Caco-2 (cell line): ENCODE results near the gene CEACAM21. TPM values are rescaled to one million over a fixed set of nuclear protein-coding genes. Genes with fewer than 3 reads are reported as not detected.

Source experiments
- BruUV-seq: library from RNA; stranded (reverse); fragments of 400-500 nt; replicated peaks from 2 replicates; lab custom pipeline; 2021; lab: Mats Ljungman, UMichigan
- CTCF ChIA-PET: fragments of 300-600 bp; sonication (Branson Sonifier 250); formaldehyde crosslinking; loops from one replicate; lab custom pipeline; 2022; ENCODE audit warnings: antibody characterized with exemption; lab: Charles Lee
- POLR2A ChIA-PET: fragments of 300-600 bp; sonication (Branson Sonifier 250); formaldehyde crosslinking; loops from one replicate; lab custom pipeline; 2022; ENCODE audit warnings: antibody characterized with exemption; lab: Charles Lee
- DNase-seq, 2 experiments: peaks; one replicate each; pipeline versions ENCODE4 v3.0.0 to v3.0.0-alpha.2; 2020 to 2022
- H3K27me3 ChIP-seq: replicated peaks from 2 replicates; pipeline ENCODE4 v1.6.0; 2011; ENCODE audit warnings: low read length; ENCODE audit not compliant: control insufficient read depth, insufficient read depth
- H3K36me3 ChIP-seq: 2 replicates; pipeline ENCODE4 v1.5.1; 2011; ENCODE audit warnings: low read length; ENCODE audit not compliant: control insufficient read depth, insufficient read depth
- H3K4me1 ChIP-seq: fragments of 250-450 bp; sonication (Bioruptor Pico); 2 replicates; pipeline ENCODE4 v1.5.1; 2020; ENCODE audit warnings: mild to moderate bottlenecking
- H3K4me3 ChIP-seq: 2 replicates; pipeline ENCODE4 v1.5.1; 2011; ENCODE audit warnings: low read depth, mild to moderate bottlenecking, control low read depth, low read length
- H3K9me3 ChIP-seq: fragments of 250-450 bp; sonication (Bioruptor Pico); 2 replicates; pipeline ENCODE4 v1.5.1; 2020; ENCODE audit warnings: mild to moderate bottlenecking, moderate library complexity
- H3K27ac Mint-ChIP-seq: one replicate; pipeline ENCODE4 v1.8.0; 2022; ENCODE audit warnings: mixed read lengths; ENCODE audit not compliant: unreplicated experiment
- H3K27me3 Mint-ChIP-seq: one replicate; pipeline ENCODE4 v1.8.0; 2022; ENCODE audit warnings: mixed read lengths; ENCODE audit not compliant: insufficient read depth, unreplicated experiment
- H3K36me3 Mint-ChIP-seq: one replicate; pipeline ENCODE4 v1.8.0; 2022; ENCODE audit warnings: mild to moderate bottlenecking, mixed read lengths; ENCODE audit not compliant: insufficient read depth, unreplicated experiment
- H3K4me1 Mint-ChIP-seq: one replicate; pipeline ENCODE4 v1.8.0; 2022; ENCODE audit warnings: low read depth, mixed read lengths; ENCODE audit not compliant: unreplicated experiment
- H3K4me3 Mint-ChIP-seq: one replicate; pipeline ENCODE4 v1.8.0; 2022; ENCODE audit warnings: mild to moderate bottlenecking, moderate library complexity, mixed read lengths; ENCODE audit not compliant: unreplicated experiment
- H3K9me3 Mint-ChIP-seq: one replicate; pipeline ENCODE4 v1.8.0; 2022; ENCODE audit warnings: mixed read lengths; ENCODE audit not compliant: unreplicated experiment
- intact Hi-C: fragments of 100-400 bp; cut with micrococcal nuclease; formaldehyde crosslinking; loops from one replicate; pipeline ENCODE4 v1.10.0; 2022; ENCODE audit not compliant: unreplicated experiment
- total RNA-seq: library from RNA; stranded (reverse); gene quantifications from 2 replicates; pipeline ENCODE4 v1.2.3, GENCODE V29; 2022
- TF ChIP-seq, protein P1 (sequence below), 2 experiments: fragments of 200-600 bp in 1 of 2; IDR thresholded peaks; 1 replicate in 1 of 2; 2 replicates in 1 of 2; pipeline versions ENCODE4 v1.5.1 to v1.8.0; 2011 to 2022; ENCODE audit warnings: antibody characterized with exemption in 1 of 2, control low read depth in 1 of 2, inconsistent platforms in 1 of 2, low read depth in 1 of 2, low read length in 1 of 2, mild to moderate bottlenecking in 1 of 2, moderate library complexity in 1 of 2; ENCODE audit not compliant: insufficient read depth in 1 of 2, severe bottlenecking in 1 of 2, unreplicated experiment in 1 of 2

Gene CEACAM21
- total RNA-seq, 1 experiment from 2014 or later, result not detected

DNA sequence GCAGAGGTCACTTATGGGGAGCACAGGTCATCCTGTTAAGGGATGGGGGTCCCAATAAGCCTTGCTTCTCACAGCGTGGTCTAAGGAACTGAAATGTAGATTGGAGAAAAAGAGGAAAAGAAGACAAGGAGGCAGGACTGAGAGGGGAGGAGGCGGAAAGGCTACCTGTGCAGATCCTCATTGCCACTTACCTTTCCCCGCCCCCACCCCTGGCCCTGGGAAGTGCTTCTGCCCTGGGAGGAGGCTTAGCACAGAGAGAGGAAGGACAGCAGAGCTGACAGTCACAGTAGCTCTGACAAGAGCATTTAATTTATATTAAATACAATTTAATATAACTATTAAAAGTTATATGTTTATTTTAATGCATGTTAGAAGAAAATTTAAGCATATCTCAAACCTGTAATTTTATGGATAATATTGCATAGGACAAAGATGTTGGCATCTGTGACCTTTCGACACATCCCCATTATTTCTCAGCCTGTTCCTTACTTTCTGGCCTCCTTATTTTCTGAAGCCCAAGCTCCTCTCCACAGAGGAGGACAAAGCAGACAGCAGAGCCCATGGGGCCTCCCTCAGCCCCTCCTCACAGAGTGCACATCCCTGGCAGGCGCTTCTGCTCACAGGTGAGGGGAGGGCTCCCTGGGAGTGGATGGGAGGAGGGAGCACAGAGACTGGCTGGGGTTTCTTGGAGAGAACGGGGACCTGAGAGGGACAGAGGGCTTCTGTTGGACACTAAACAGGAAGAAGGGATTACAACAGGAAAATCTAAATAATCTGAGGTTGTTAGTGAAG, 23.4 kb downstream of the CEACAM21 start:
- H3K27me3 ChIP-seq, result no peaks in the 10 kb centered on the region
- TF ChIP-seq, protein P1, sequence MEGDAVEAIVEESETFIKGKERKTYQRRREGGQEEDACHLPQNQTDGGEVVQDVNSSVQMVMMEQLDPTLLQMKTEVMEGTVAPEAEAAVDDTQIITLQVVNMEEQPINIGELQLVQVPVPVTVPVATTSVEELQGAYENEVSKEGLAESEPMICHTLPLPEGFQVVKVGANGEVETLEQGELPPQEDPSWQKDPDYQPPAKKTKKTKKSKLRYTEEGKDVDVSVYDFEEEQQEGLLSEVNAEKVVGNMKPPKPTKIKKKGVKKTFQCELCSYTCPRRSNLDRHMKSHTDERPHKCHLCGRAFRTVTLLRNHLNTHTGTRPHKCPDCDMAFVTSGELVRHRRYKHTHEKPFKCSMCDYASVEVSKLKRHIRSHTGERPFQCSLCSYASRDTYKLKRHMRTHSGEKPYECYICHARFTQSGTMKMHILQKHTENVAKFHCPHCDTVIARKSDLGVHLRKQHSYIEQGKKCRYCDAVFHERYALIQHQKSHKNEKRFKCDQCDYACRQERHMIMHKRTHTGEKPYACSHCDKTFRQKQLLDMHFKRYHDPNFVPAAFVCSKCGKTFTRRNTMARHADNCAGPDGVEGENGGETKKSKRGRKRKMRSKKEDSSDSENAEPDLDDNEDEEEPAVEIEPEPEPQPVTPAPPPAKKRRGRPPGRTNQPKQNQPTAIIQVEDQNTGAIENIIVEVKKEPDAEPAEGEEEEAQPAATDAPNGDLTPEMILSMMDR (IDR thresholded peaks at IDR 0.05; ENCODE audit: insufficient read depth in 1 of 2, low read depth in 1 of 2, low read length in 1 of 2, severe bottlenecking in 1 of 2, unreplicated experiment in 1 of 2), result no peak
- intact Hi-C loops, result no loop called here
- POLR2A ChIA-PET, result no interaction called here
- CTCF ChIA-PET, result no interaction called here
- no peak for DNase-seq
- Mint-ChIP-seq H3K9me3 (no peaks in the 10 kb centered on the region), H3K27me3 (peaks cover 19% of the 10 kb centered on the region), H3K36me3 (no peaks in the 10 kb centered on the region), H3K4me1 (no peaks in the 10 kb centered on the region), H3K27ac (no peak overlapping the region), H3K4me3 (no peak overlapping the region)
- no TSS peak for BruUV-seq
- H3K4me1 ChIP-seq, result no peaks in the 10 kb centered on the region
- H3K9me3 ChIP-seq, result no peaks in the 10 kb centered on the region
- no peak overlapping the region for H3K4me3 ChIP-seq
- H3K36me3 ChIP-seq, result no peaks in the 10 kb centered on the region

DNA sequence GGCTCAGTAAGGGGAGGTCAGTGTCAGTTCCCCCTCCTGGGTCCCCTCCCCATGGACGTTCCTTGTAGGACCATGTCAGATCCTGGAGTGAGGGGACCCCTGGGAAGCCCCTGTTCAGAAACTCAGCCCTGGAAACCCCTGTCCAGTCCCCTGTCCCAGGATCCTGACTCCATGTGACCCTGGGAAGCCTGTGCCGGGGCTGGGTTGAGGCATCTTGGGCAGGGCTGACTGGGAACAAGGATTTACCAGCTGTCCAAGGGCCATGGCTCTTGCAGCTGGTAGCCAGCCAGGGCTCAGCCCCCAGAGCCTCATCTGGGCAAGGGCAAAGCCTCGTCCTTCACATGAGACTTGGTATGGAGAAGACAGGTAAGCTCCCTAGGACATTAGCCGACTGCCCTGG, 25.8 kb downstream of the CEACAM21 start:
- H3K9me3 ChIP-seq, result no peaks in the 10 kb centered on the region
- peaks cover 18% of the 10 kb centered on the region for H3K27me3 Mint-ChIP-seq
- POLR2A ChIA-PET, result no interaction called here
- CTCF ChIA-PET, result interaction anchor here (0.5 kb wide), 1 partner anchor 153 kb away, joined by 3 read pairs; no protein-coding TSS in a partner anchor
- H3K4me1 ChIP-seq, result no peaks in the 10 kb centered on the region
- H3K27me3 ChIP-seq, result no peaks in the 10 kb centered on the region
- BruUV-seq, result no TSS peak
- no peaks in the 10 kb centered on the region for H3K36me3 ChIP-seq
- intact Hi-C loops, result no loop called here
- H3K9me3 Mint-ChIP-seq, result no peaks in the 10 kb centered on the region
- H3K36me3 Mint-ChIP-seq, result no peaks in the 10 kb centered on the region
- TF ChIP-seq, protein P1 (IDR thresholded peaks at IDR 0.05; ENCODE audit: insufficient read depth in 1 of 2, low read depth in 1 of 2, low read length in 1 of 2, severe bottlenecking in 1 of 2, unreplicated experiment in 1 of 2), result no peak
- no peak overlapping the region for H3K4me3 Mint-ChIP-seq
- H3K4me3 ChIP-seq, result no peak overlapping the region
- no peak for DNase-seq
- H3K4me1 Mint-ChIP-seq, result no peaks in the 10 kb centered on the region
- H3K27ac Mint-ChIP-seq, result no peak overlapping the region

DNA sequence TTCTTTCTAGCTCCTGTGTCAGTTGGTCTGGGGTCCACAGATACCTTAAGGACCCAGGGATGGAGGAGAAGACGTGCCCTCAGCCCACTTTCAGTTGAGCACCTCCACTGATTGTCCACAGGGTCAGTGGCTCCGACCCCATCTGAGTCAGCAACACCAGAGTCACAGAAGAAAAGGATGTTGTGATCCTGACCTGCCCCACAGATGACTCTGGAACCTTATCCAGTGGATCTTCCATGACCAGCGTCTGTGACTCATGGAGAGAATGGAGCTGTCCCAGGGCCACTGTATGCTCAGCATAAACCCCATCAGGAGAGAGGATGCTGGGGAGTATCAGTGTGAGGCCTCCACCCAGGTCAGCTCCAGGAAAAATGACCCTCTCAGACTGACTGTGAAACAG, 28.9 kb downstream of the CEACAM21 start:
- Mint-ChIP-seq H3K27ac (no peak overlapping the region), H3K27me3 (peaks cover 30% of the 10 kb centered on the region), H3K9me3 (no peaks in the 10 kb centered on the region), H3K36me3 (no peaks in the 10 kb centered on the region), H3K4me3 (no peak overlapping the region), H3K4me1 (no peaks in the 10 kb centered on the region)
- Histone ChIP-seq H3K27me3 (no peaks in the 10 kb centered on the region), H3K4me3 (no peak overlapping the region), H3K9me3 (no peaks in the 10 kb centered on the region), H3K36me3 (no peaks in the 10 kb centered on the region), H3K4me1 (no peaks in the 10 kb centered on the region)
- BruUV-seq, result no TSS peak
- ChIA-PET POLR2A (no interaction called here), CTCF (interaction anchor here (1.1 kb wide), 1 partner anchor 13 kb away, joined by 3 read pairs; no protein-coding TSS in a partner anchor)
- intact Hi-C loops, result no loop called here
- TF ChIP-seq, protein P1 (IDR thresholded peaks at IDR 0.05; ENCODE audit: insufficient read depth in 1 of 2, low read depth in 1 of 2, low read length in 1 of 2, severe bottlenecking in 1 of 2, unreplicated experiment in 1 of 2), result no peak
- DNase-seq, result no peak
